BE2C (cell line): Measurements from ENCODE around the gene GPC3. TPM values are rescaled to one million over a fixed set of nuclear protein-coding genes. Genes with fewer than 3 reads are reported as not detected.

Experiments used
- DNase-seq: peaks from one replicate; pipeline ENCODE4 v3.0.0-alpha.2; 2020
- H3K27me3 ChIP-seq: fragments of 250-450 bp; sonication (Bioruptor Pico); 2 replicates; pipeline ENCODE4 v1.5.1; 2020; ENCODE audit warnings: mild to moderate bottlenecking
- H3K36me3 ChIP-seq: fragments of 250-450 bp; sonication (Bioruptor Pico); 2 replicates; pipeline ENCODE4 v1.5.1; 2020; ENCODE audit warnings: mild to moderate bottlenecking
- H3K4me1 ChIP-seq: fragments of 250-450 bp; sonication (Bioruptor Pico); 2 replicates; pipeline ENCODE4 v1.5.1; 2020
- H3K4me3 ChIP-seq: 2 replicates; pipeline ENCODE4 v1.5.1; 2011; ENCODE audit warnings: low read depth, low read length
- H3K9me3 ChIP-seq: fragments of 250-450 bp; sonication (Bioruptor Pico); 2 replicates; pipeline ENCODE4 v1.5.1; 2020
- CTCF ChIP-seq: IDR thresholded peaks from 2 replicates; pipeline ENCODE4 v1.5.1; 2012; ENCODE audit warnings: mild to moderate bottlenecking, low read depth, low read length
- polyA plus RNA-seq: library from polyadenylated mRNA; unstranded; fragments of >200 nt; gene quantifications from one replicate; pipeline ENCODE4 v1.2.1, GENCODE V29; 2012; ENCODE audit warnings: low read depth, missing spikeins; ENCODE audit not compliant: insufficient read length, insufficient read depth

GPC3 gene
- polyA plus RNA-seq: 0.54 TPM

- Histone ChIP-seq H3K27me3 (no peaks in the 10 kb centered on the region), H3K36me3 (no peaks in the 10 kb centered on the region), H3K9me3 (no peaks in the 10 kb centered on the region), H3K4me3 (peak within 1 kb of the TSS; percentile 52), H3K4me1 (no peaks in the 10 kb centered on the region)
- no peak for TF ChIP-seq CTCF
- DNase-seq: peak; percentile 76
Measured at GRCh38 chrX:133985164-133985966, at the start of gene GPC3. GPC3 (minus strand) TSS chrX:133985594.

- DNase-seq: no peak
- no peak overlapping the region for H3K4me3 ChIP-seq
- no peaks in the 10 kb centered on the region for H3K27me3 ChIP-seq
- H3K4me1 ChIP-seq: no peaks in the 10 kb centered on the region
- H3K9me3 ChIP-seq: no peaks in the 10 kb centered on the region
- H3K36me3 ChIP-seq: no peaks in the 10 kb centered on the region
- no peak for TF ChIP-seq CTCF
Measured at GRCh38 chrX:134032441-134032840, 47.0 kb upstream of the GPC3 start.

DNA sequence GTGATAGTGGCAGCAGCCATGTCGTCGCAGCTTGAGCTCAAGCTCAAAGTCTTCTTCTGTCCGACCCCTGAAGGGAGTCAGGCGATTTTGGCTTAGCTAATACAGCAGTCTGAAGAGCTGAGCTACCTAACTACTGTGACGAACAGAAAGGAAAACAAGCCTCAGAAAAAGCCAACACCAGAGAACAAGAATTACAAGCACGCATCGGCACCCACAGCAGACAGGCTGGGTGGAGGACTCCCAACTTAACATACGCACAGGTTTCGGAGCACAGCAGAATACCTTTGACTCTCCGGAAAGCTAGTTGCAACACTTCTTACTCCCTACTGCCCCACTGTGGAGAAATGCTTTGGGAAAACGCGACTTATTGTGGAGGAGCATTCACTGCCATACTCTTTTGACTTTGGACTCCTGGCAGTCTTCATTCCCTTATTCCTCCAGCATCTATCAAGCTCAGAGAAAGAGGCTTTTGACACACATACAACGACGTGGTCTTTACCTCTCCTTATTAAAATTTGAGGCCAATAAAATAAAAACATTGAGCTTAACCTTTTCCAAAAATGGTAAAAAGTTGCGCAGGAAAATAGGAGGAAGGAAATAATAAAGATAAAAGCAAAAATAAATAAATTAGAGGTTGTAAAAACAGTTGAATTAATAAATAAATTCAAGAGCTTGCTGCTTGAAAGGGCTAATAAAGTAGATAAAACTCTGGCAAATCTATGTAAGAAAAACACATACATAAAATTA lies 41.3 kb upstream of the GPC3 start:
- Histone ChIP-seq H3K9me3 (no peaks in the 10 kb centered on the region), H3K27me3 (no peaks in the 10 kb centered on the region), H3K4me3 (no peak overlapping the region), H3K36me3 (no peaks in the 10 kb centered on the region), H3K4me1 (no peaks in the 10 kb centered on the region)
- TF ChIP-seq CTCF: peak; percentile 66
- DNase-seq: peak; percentile 25

GRCh38 chrX:134025986-134026545 lies 40.7 kb upstream of the GPC3 start:
- no peak for TF ChIP-seq CTCF
- H3K36me3 ChIP-seq: no peaks in the 10 kb centered on the region
- no peaks in the 10 kb centered on the region for H3K4me1 ChIP-seq
- DNase-seq: no peak
- no peaks in the 10 kb centered on the region for H3K9me3 ChIP-seq
- H3K4me3 ChIP-seq: no peak overlapping the region
- H3K27me3 ChIP-seq: no peaks in the 10 kb centered on the region

DNA sequence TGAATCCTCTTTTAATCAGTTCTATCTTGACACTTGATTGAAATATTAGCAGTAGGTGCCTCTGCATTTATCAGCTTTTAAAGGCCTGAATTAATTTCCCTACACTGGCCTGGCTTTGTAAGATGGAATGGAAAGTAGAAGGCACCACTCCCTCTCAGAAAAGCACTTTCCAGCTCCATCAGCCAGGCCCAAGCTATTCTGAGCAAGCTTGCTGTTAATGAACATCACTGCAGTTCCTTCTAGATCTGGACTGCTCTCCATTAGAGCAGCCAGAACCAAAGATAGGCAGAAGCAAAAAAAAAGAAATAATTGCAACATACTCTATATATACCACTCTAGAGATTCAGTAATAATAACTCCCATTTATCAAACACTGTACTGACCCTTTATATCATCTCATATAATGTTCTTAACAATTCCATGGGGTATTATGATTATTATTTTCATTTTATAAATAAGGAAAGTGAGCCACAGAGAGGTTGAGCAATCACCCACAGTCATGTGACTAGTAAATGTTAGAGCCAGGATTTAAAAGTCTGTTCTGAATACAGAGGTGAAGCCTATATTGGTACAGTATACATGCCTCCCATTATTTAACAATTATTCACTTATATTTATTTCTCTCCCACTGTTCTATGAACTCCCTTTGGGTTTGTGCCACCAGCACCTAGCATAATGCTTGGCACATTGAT lies 39.4 kb upstream of the GPC3 start:
- TF ChIP-seq CTCF: no peak
- no peak overlapping the region for H3K4me3 ChIP-seq
- no peaks in the 10 kb centered on the region for H3K4me1 ChIP-seq
- no peak for DNase-seq
- no peaks in the 10 kb centered on the region for H3K27me3 ChIP-seq
- H3K9me3 ChIP-seq: no peaks in the 10 kb centered on the region
- no peaks in the 10 kb centered on the region for H3K36me3 ChIP-seq
